Thyroid gland (tissue), 4 donors: Measurements from ENCODE around the gene TBATA.

Experiments
- POLR2A ChIP-seq, 2 donors: fragments of 450-650 bp; IDR thresholded peaks; one replicate each; pipeline ENCODE4 v1.6.1; 2017; ENCODE audit warnings: antibody characterized with exemption in 2 of 2, mild to moderate bottlenecking in 2 of 2, moderate library complexity in 1 of 2
- TF ChIP-seq, protein P1 (sequence below), 6 experiments: fragments of 200-600 bp in 3 of 6; fragments of 450-650 bp in 3 of 6; sonication (generic) in 3 of 6; IDR thresholded peaks; one replicate each; pipeline ENCODE4 v1.5.1; 2016 to 2019; ENCODE audit warnings: antibody characterized with exemption in 6 of 6, mild to moderate bottlenecking in 2 of 6, inconsistent platforms in 1 of 6, moderate library complexity in 1 of 6

DNA sequence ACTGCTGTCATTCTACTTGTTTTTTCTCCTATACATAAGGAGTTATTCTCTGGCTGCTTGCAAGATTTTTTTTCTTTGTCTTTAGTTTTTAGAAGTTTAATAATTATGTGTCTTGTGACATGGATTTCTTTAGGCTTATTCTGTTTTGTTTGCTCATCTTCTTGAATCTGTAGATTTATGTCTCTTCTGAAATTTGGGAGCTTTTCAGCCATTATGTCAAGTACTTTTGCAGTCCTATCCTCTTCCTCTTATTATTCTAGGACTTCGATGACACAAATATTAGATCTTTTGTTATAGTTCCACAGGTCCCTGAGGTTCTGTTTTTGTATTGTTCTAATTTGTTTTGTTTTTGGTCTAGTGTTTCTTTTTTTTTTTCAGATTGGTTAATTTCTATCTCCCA, 16.7 kb upstream of the TBATA start:
- TF ChIP-seq, protein P1, sequence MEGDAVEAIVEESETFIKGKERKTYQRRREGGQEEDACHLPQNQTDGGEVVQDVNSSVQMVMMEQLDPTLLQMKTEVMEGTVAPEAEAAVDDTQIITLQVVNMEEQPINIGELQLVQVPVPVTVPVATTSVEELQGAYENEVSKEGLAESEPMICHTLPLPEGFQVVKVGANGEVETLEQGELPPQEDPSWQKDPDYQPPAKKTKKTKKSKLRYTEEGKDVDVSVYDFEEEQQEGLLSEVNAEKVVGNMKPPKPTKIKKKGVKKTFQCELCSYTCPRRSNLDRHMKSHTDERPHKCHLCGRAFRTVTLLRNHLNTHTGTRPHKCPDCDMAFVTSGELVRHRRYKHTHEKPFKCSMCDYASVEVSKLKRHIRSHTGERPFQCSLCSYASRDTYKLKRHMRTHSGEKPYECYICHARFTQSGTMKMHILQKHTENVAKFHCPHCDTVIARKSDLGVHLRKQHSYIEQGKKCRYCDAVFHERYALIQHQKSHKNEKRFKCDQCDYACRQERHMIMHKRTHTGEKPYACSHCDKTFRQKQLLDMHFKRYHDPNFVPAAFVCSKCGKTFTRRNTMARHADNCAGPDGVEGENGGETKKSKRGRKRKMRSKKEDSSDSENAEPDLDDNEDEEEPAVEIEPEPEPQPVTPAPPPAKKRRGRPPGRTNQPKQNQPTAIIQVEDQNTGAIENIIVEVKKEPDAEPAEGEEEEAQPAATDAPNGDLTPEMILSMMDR (IDR thresholded peaks at IDR 0.05), result no peak
- no peak for TF ChIP-seq POLR2A (IDR thresholded peaks at IDR 0.05)
